K562 (cell line): ENCODE measurements around the gene KLRC4. TPM values are rescaled to one million over a fixed set of nuclear protein-coding genes. Genes with fewer than 3 reads are reported as not detected.

ENCODE experiments used
- ATAC-seq: fragments of 200-7000 bp; cut with Tn5 transposase; 3 replicates; pipeline ENCODE4 v1.9.1; 2020; ENCODE audit warnings: moderate library complexity
- BruUV-seq: library from RNA; stranded (reverse); fragments of 400-500 nt; replicated peaks from 2 replicates; lab custom pipeline; 2021; lab: Mats Ljungman, UMichigan
- CTCF ChIA-PET: fragments of 300-600 bp; formaldehyde crosslinking; extraction: SDS; loops from one replicate; lab custom pipeline; 2021; ENCODE audit warnings: low intra/inter-chr PET ratio; lab: Yijun Ruan, JAX
- POLR2A ChIA-PET: fragments of 300-600, 350-650 bp; sonication (Branson Sonifier 250); formaldehyde crosslinking; extraction: SDS; loops from one replicate; lab custom pipeline; 2021; ENCODE audit warnings: antibody characterized with exemption, inconsistent platforms; lab: Yijun Ruan, JAX
- DNase-seq, 4 experiments: peaks; one replicate each; pipeline versions ENCODE4 v3.0.0 to v3.0.0-alpha.2; 2011 to 2018; ENCODE audit warnings: low spot score in 3 of 4, mixed read lengths in 3 of 4; ENCODE audit errors: extremely low read depth in 1 of 4
- FAIRE-seq: peaks from 2 replicates; lab custom pipeline; 2011; peaks lifted over from hg19 to GRCh38; lab: Jason Lieb, UNC
- H2AFZ ChIP-seq: 2 replicates; pipeline ENCODE4 v1.6.0; 2011; ENCODE audit warnings: low read depth, low read length, control low read depth, inconsistent platforms
- H3K27ac ChIP-seq: fragments of 200-600 bp; 3 replicates; pipeline ENCODE4 v1.8.0; 2011; ENCODE audit warnings: low read depth, mild to moderate bottlenecking, control low read depth, inconsistent platforms, low read length, moderate library complexity, mixed read lengths; ENCODE audit errors: extremely low read depth
- H3K27me3 ChIP-seq, 2 experiments: fragments of 300-600 bp in 1 of 2; 2 replicates in 1 of 2; 3 replicates in 1 of 2; pipeline versions ENCODE4 v1.6.0 to v1.8.0; 2011; ENCODE audit warnings: inconsistent platforms in 2 of 2, low read length in 2 of 2, mild to moderate bottlenecking in 1 of 2, mixed read lengths in 1 of 2, moderate library complexity in 1 of 2; ENCODE audit not compliant: control insufficient read depth in 2 of 2, insufficient read depth in 2 of 2
- H3K36me3 ChIP-seq: fragments of 300-600 bp; 3 replicates; pipeline ENCODE4 v1.8.0; 2011; ENCODE audit warnings: mild to moderate bottlenecking, low read length, inconsistent platforms; ENCODE audit not compliant: control insufficient read depth, insufficient read depth
- H3K4me1 ChIP-seq, 2 experiments: fragments of 200-600 bp in 1 of 2; replicated peaks in 1 of 2; 2 replicates in 1 of 2; 3 replicates in 1 of 2; pipeline versions ENCODE4 v1.5.1 to v1.8.0; 2011; ENCODE audit warnings: inconsistent platforms in 2 of 2, low read length in 2 of 2, mild to moderate bottlenecking in 1 of 2, mixed read lengths in 1 of 2, moderate library complexity in 1 of 2; ENCODE audit not compliant: control insufficient read depth in 2 of 2, insufficient read depth in 2 of 2
- H3K4me2 ChIP-seq: 2 replicates; pipeline ENCODE4 v1.6.1; 2011; ENCODE audit warnings: low read length, control low read depth, inconsistent platforms, mixed read lengths; ENCODE audit not compliant: insufficient read depth
- H3K4me3 ChIP-seq: fragments of 200-600 bp; sonication (generic), shearing (Covaris generic); 2 replicates; pipeline ENCODE4 v1.5.1; 2016; ENCODE audit warnings: control low read depth, inconsistent platforms
- H3K79me2 ChIP-seq: fragments of 200-600 bp; 3 replicates; pipeline ENCODE4 v1.8.0; 2011; ENCODE audit warnings: low read length, inconsistent platforms; ENCODE audit not compliant: control insufficient read depth, insufficient read depth
- H3K9ac ChIP-seq, 2 experiments: 2 replicates each; pipeline versions ENCODE4 v1.6.0 to v1.6.1; 2011; ENCODE audit warnings: low read depth in 2 of 2, low read length in 2 of 2, control low read depth in 1 of 2, inconsistent platforms in 1 of 2, mild to moderate bottlenecking in 1 of 2, mixed read lengths in 1 of 2; ENCODE audit not compliant: insufficient read depth in 1 of 2
- H3K9me1 ChIP-seq: one replicate; pipeline ENCODE4 v1.6.0; 2011; ENCODE audit warnings: inconsistent platforms, mild to moderate bottlenecking, low read length, moderate library complexity; ENCODE audit not compliant: control insufficient read depth, insufficient read depth
- H3K9me3 ChIP-seq: replicated peaks from 2 replicates; pipeline ENCODE4 v1.5.1; 2011; ENCODE audit warnings: low read depth, low read length, inconsistent platforms; ENCODE audit not compliant: control insufficient read depth, insufficient read depth
- H4K20me1 ChIP-seq: replicated peaks from 2 replicates; pipeline ENCODE4 v1.6.1; 2011; ENCODE audit warnings: low read length, inconsistent platforms, mixed read lengths; ENCODE audit not compliant: control insufficient read depth, insufficient read depth
- IFI16 ChIP-seq: fragments of 250-450 bp; sonication (Bioruptor Pico); IDR thresholded peaks from 2 replicates; pipeline ENCODE4 v2.1.2; 2022; ENCODE audit warnings: mild to moderate bottlenecking, inconsistent platforms
- POU5F1 ChIP-seq: fragments of 150-350 bp; IDR thresholded peaks from 2 replicates; pipeline ENCODE4 v1.6.1; 2014; ENCODE audit warnings: borderline replicate concordance, low read length, low read depth, mild to moderate bottlenecking; ENCODE audit not compliant: partially characterized antibody
- WGBS: fragments of 100-300 bp; shearing (Covaris generic); methylation state at CpG from one replicate; pipeline ENCODE4 v1.1.6; 2016; ENCODE audit warnings: low coverage, mixed read lengths; ENCODE audit not compliant: insufficient coverage; ENCODE audit errors: missing lambda C conversion rate; 5-methylcytosine and 5-hydroxymethylcytosine counted together
- in situ Hi-C: fragments of 300-500 bp; cut with MboI; formaldehyde crosslinking; loops from 4 replicates; pipeline ENCODE4 v1.15.0; 2018; ENCODE audit warnings: inconsistent platforms, mixed read lengths
- intact Hi-C: fragments of 100-400 bp; cut with micrococcal nuclease; formaldehyde crosslinking; loops from 2 replicates; pipeline ENCODE4 v1.14.2; 2022
- polyA plus RNA-seq, 8 experiments: library from polyadenylated mRNA; depleted of rRNA in 4 of 8; stranded (reverse) in 5 of 8; unstranded in 3 of 8; fragments of >200 nt; fragmentation: Nextera tagmentation in 2 of 8; fragmentation: Illumina TruSeq in 1 of 8; extraction: Ambion mirVana in 2 of 8; extraction: Trizol in 1 of 8; gene quantifications; 2 replicates each; pipeline versions ENCODE4 v1.2.1 to v1.2.3, GENCODE V29; 2011 to 2014; ENCODE audit warnings: inconsistent platforms in 1 of 8, missing spikeins in 1 of 8
- total RNA-seq, 7 experiments: library from RNA; depleted of rRNA in 6 of 7; stranded (reverse); fragments of >200 nt in 6 of 7; fragmentation: Illumina TruSeq in 2 of 7; extraction: Trizol in 2 of 7; gene quantifications; 2 replicates each; pipeline versions ENCODE4 v1.2.1 to v1.2.3, GENCODE V29; 2011 to 2021; ENCODE audit warnings: low replicate concordance in 1 of 7
- TF ChIP-seq, protein P1 (sequence below): sonication (generic); formaldehyde crosslinking; IDR thresholded peaks from 2 replicates; pipeline ENCODE4 v1.8.0; 2023; ENCODE audit warnings: mild to moderate bottlenecking, missing genetic modification reagents
- TF ChIP-seq, protein P2 (sequence below): fragments of 250-450 bp; sonication (Bioruptor Pico); IDR thresholded peaks from 2 replicates; pipeline ENCODE4 v1.9.0; 2021; ENCODE audit warnings: mild to moderate bottlenecking, inconsistent platforms
- TF ChIP-seq, protein P3 (sequence below): fragments of 450-650 bp; IDR thresholded peaks from 2 replicates; pipeline ENCODE4 v1.6.1; 2017; ENCODE audit warnings: antibody characterized with exemption
- TF ChIP-seq, protein P4 (sequence below): IDR thresholded peaks from 3 replicates; pipeline ENCODE4 v1.6.1; 2011; ENCODE audit warnings: borderline replicate concordance, mild to moderate bottlenecking, moderate library complexity; ENCODE audit not compliant: insufficient read length; ENCODE audit errors: extremely low read depth
- TF ChIP-seq, protein P5 (sequence below): IDR thresholded peaks from 2 replicates; pipeline ENCODE4 v1.6.1; 2016; ENCODE audit warnings: missing genetic modification characterization, missing compliant biosample characterization

Gene KLRC4
- total and polyA plus RNA-seq, 9 of the 15 experiments (the other 6 are each of a cell fraction or from before 2014, with no cell fraction given): 0.17 TPM; not detected in 8

DNA sequence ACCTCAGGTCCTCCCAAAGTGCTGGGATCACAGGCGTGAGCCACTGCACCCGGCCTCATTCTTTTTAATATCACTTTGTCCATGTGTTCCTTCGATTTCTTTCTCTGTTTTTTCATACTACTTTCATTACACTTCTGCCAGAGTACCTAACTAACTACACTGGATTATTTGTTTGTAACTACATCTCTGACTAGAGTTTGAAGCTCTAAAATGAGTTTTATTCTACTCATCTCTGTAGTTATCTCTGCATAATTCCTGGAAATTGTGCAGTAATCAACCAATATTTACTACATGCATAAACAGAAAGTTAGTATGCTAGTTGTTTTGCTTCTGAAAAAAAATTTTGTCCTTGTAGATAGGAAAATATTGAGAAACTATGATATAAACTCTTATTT, 34.9 kb downstream of the KLRC4 start:
- Histone ChIP-seq H3K9me1 (no peaks in the 10 kb centered on the region), H3K4me1 (peaks cover 4 to 7% of the 10 kb centered on the region in 2 experiments; a peak in 3 of 5 replicates), H3K9me3 (no peaks in the 10 kb centered on the region), H3K36me3 (no peaks in the 10 kb centered on the region; the same call in 2 of the 3 replicates), H4K20me1 (no peaks in the 10 kb centered on the region), H3K27ac (no peak overlapping the region), H3K4me2 (no peak overlapping the region), H3K4me3 (no peak overlapping the region), H2AFZ (no peak overlapping the region), H3K9ac (no peak overlapping the region), H3K79me2 (no peaks in the 10 kb centered on the region), H3K27me3 (no peaks in the 10 kb centered on the region)
- in situ Hi-C loops (no loop called here), intact Hi-C loops (no loop called here)
- ChIA-PET CTCF (interaction anchor here (0.6 kb wide), 1 partner anchor 32 kb away, joined by 4 read pairs; no protein-coding TSS in a partner anchor), POLR2A (no interaction called here)
- FAIRE-seq: no peak
- ATAC-seq: no peak
- no TSS peak for BruUV-seq
- DNase-seq: no peak
- TF ChIP-seq, protein P1, sequence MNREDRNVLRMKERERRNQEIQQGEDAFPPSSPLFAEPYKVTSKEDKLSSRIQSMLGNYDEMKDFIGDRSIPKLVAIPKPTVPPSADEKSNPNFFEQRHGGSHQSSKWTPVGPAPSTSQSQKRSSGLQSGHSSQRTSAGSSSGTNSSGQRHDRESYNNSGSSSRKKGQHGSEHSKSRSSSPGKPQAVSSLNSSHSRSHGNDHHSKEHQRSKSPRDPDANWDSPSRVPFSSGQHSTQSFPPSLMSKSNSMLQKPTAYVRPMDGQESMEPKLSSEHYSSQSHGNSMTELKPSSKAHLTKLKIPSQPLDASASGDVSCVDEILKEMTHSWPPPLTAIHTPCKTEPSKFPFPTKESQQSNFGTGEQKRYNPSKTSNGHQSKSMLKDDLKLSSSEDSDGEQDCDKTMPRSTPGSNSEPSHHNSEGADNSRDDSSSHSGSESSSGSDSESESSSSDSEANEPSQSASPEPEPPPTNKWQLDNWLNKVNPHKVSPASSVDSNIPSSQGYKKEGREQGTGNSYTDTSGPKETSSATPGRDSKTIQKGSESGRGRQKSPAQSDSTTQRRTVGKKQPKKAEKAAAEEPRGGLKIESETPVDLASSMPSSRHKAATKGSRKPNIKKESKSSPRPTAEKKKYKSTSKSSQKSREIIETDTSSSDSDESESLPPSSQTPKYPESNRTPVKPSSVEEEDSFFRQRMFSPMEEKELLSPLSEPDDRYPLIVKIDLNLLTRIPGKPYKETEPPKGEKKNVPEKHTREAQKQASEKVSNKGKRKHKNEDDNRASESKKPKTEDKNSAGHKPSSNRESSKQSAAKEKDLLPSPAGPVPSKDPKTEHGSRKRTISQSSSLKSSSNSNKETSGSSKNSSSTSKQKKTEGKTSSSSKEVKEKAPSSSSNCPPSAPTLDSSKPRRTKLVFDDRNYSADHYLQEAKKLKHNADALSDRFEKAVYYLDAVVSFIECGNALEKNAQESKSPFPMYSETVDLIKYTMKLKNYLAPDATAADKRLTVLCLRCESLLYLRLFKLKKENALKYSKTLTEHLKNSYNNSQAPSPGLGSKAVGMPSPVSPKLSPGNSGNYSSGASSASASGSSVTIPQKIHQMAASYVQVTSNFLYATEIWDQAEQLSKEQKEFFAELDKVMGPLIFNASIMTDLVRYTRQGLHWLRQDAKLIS (CRISPR knock-in tag): no peak
- TF ChIP-seq, protein P2, sequence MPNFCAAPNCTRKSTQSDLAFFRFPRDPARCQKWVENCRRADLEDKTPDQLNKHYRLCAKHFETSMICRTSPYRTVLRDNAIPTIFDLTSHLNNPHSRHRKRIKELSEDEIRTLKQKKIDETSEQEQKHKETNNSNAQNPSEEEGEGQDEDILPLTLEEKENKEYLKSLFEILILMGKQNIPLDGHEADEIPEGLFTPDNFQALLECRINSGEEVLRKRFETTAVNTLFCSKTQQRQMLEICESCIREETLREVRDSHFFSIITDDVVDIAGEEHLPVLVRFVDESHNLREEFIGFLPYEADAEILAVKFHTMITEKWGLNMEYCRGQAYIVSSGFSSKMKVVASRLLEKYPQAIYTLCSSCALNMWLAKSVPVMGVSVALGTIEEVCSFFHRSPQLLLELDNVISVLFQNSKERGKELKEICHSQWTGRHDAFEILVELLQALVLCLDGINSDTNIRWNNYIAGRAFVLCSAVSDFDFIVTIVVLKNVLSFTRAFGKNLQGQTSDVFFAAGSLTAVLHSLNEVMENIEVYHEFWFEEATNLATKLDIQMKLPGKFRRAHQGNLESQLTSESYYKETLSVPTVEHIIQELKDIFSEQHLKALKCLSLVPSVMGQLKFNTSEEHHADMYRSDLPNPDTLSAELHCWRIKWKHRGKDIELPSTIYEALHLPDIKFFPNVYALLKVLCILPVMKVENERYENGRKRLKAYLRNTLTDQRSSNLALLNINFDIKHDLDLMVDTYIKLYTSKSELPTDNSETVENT (CRISPR knock-in tag): no peak
- TF ChIP-seq, protein P3, sequence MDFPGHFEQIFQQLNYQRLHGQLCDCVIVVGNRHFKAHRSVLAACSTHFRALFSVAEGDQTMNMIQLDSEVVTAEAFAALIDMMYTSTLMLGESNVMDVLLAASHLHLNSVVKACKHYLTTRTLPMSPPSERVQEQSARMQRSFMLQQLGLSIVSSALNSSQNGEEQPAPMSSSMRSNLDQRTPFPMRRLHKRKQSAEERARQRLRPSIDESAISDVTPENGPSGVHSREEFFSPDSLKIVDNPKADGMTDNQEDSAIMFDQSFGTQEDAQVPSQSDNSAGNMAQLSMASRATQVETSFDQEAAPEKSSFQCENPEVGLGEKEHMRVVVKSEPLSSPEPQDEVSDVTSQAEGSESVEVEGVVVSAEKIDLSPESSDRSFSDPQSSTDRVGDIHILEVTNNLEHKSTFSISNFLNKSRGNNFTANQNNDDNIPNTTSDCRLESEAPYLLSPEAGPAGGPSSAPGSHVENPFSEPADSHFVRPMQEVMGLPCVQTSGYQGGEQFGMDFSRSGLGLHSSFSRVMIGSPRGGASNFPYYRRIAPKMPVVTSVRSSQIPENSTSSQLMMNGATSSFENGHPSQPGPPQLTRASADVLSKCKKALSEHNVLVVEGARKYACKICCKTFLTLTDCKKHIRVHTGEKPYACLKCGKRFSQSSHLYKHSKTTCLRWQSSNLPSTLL: no peak
- TF ChIP-seq POU5F1: no peak
- TF ChIP-seq, protein P4, sequence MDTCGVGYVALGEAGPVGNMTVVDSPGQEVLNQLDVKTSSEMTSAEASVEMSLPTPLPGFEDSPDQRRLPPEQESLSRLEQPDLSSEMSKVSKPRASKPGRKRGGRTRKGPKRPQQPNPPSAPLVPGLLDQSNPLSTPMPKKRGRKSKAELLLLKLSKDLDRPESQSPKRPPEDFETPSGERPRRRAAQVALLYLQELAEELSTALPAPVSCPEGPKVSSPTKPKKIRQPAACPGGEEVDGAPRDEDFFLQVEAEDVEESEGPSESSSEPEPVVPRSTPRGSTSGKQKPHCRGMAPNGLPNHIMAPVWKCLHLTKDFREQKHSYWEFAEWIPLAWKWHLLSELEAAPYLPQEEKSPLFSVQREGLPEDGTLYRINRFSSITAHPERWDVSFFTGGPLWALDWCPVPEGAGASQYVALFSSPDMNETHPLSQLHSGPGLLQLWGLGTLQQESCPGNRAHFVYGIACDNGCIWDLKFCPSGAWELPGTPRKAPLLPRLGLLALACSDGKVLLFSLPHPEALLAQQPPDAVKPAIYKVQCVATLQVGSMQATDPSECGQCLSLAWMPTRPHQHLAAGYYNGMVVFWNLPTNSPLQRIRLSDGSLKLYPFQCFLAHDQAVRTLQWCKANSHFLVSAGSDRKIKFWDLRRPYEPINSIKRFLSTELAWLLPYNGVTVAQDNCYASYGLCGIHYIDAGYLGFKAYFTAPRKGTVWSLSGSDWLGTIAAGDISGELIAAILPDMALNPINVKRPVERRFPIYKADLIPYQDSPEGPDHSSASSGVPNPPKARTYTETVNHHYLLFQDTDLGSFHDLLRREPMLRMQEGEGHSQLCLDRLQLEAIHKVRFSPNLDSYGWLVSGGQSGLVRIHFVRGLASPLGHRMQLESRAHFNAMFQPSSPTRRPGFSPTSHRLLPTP: no peak
- TF ChIP-seq, protein P5, sequence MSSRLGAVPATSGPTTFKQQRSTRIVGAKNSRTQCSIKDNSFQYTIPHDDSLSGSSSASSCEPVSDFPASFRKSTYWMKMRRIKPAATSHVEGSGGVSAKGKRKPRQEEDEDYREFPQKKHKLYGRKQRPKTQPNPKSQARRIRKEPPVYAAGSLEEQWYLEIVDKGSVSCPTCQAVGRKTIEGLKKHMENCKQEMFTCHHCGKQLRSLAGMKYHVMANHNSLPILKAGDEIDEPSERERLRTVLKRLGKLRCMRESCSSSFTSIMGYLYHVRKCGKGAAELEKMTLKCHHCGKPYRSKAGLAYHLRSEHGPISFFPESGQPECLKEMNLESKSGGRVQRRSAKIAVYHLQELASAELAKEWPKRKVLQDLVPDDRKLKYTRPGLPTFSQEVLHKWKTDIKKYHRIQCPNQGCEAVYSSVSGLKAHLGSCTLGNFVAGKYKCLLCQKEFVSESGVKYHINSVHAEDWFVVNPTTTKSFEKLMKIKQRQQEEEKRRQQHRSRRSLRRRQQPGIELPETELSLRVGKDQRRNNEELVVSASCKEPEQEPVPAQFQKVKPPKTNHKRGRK (tag): no peak
- TF ChIP-seq IFI16: no peak
- WGBS: 72% methylated on average over 3 of the region's 3 CpGs
